Measurements from ENCODE around the gene CRHR2.
"Not testable (repeated sequence)": the region's sequence is repeated elsewhere in the genome, so short reads cannot be mapped to it uniquely, and the experiment has no call there.

Gene CRHR2

DNA sequence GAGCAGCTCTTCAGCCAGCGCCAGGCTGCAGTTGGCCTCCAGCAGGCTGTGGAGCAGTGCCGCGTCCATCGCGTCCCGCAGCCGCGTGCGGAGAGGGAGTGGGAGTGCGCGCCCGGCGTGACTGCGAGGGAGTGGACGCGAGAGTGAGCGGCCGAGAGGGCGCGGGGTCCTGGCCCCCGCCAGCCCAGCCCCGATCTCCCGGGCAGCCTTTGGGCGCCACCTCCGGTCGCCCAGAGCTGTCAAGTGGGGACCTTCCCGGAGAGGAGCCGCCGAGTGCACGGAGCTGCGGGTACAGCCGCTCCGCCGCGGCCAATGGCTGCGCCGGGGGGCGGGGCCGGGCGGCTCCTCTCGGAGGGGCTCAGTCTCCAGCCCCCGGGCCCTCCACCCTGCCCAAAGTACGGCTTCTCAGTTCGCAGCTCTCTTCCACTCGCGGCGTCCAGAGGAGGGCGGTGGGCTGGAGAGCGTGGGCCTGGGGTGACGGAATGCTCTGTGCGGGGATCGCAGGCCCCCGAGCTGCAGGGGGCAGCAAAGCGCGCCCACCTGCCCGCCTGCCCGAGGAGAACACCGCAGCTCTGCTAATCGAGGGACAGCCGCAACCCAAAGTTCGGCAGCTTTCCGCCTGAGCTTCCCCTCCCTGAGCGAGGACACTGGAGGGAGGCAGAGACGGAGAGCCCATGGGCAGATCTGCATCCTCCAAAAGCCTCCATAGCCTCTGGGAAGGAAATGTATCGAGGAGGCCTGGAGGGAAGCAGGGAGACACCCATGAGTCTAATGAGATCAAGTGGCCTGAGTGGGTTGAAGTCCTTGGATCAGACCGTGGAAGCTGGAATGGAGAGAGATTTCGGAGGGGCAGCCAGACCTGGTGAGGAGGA is at the start of gene CRHR2:
Gene CRHR2, minus strand, starts transcription at position 245 of the 872 bp plus-strand sequence. Its CDS starts 176 bp downstream, at position 69.
- peak; percentile 57 for DNase-seq

DNA sequence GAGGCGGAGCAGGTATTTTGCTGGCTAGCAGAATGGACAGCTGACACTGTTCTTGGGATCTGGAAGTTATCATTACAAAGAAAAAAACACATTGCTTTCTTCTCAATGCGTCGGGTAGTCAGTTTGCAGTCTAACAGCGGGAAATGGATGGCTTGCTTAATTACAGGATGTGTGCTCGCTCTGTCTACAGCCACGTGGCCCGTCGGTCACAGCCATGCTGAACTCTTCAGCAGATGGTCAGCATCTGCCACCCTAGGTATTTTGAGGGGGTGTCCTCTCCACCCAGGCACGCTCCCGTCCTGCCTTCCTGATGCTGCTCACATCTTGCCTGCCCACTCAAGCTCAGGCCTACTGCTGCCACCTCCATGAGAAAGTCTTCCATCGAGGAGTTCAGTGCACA is 49.3 kb upstream of the CRHR2 start:
- DNase-seq: no peak

DNA sequence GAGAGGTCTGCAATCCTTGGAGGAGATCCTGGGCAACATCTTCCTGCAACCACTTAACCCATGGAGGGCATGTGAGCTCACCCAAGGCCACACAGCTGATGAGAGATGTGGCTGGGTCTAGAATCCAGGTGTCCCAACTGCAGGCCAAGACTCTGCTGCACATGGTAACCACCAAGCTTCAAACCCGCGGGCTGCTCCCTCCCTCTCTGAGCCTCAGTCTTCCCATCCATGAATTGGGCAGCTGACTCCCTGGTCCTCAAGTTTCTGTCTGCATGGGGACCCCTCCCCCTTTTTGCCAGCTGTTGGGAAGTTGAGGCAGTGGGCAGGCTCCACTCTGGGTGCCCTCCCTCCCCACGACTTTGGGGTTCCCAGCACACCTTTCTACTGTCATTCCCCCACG is 48.7 kb upstream of the CRHR2 start:
- DNase-seq: no peak

DNA sequence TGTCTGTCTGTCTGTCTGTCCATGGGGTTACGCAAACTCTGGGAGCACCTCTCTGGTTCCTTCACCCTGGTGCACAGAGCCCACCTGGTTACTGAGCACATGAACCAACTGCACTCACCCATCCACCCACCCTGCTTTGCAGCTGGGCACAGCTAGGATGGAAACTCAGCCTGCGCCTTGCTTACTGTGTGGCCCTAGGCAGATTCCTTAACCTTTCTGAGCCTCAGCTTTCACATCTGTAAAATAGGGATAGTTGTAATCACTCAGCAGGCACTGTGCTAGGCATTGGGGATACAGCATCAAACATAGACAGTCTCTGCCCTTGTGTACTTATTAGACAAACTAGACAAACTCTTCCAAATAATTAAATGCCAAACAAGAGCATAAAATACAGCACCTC is 47.8 kb upstream of the CRHR2 start:
- DNase-seq: no peak

DNA sequence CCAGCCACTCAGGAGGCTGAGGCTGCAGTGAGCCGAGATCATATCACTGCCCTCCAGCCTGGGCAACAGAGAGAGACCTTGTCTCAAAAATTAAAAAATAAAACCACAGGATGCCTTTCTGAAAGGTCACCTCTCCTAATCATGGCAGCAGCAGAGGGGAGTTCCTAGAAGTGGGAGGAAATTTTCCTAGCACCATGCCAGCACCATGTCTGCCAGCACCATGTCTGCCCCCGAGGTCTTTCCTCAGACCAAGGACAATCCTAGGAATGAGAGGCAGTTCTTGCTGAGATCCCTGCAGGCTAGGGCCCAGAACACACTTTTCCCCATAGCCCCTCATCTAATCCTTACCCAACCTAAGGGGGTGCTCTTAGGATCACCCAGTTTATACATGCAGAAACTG is 47.4 kb upstream of the CRHR2 start:
- no peak for DNase-seq

DNA sequence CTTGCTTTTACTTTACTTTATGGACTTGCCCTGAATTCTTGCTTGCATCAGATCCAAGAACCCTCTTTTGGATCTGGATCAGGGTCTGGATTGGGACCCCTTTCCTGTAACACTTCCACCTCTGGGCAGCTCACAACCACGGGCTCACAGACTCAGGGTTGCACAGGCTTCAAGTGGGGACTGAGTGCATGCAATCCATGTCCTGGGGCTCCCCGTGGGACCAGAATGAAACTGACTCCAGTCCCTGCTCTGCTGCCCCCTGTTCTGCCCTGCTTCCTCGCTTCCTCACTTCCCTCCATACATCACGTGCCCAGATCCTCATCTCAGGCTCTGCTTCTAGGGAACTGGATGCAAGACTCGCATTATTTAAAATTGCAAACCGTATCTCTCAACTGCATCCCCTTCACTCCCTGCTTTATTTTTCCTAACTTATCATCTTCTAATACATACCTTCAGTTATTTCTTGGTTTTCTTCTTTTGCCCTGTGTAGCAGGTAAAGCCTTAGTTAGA is 46.4 kb upstream of the CRHR2 start:
- no peak for DNase-seq

DNA sequence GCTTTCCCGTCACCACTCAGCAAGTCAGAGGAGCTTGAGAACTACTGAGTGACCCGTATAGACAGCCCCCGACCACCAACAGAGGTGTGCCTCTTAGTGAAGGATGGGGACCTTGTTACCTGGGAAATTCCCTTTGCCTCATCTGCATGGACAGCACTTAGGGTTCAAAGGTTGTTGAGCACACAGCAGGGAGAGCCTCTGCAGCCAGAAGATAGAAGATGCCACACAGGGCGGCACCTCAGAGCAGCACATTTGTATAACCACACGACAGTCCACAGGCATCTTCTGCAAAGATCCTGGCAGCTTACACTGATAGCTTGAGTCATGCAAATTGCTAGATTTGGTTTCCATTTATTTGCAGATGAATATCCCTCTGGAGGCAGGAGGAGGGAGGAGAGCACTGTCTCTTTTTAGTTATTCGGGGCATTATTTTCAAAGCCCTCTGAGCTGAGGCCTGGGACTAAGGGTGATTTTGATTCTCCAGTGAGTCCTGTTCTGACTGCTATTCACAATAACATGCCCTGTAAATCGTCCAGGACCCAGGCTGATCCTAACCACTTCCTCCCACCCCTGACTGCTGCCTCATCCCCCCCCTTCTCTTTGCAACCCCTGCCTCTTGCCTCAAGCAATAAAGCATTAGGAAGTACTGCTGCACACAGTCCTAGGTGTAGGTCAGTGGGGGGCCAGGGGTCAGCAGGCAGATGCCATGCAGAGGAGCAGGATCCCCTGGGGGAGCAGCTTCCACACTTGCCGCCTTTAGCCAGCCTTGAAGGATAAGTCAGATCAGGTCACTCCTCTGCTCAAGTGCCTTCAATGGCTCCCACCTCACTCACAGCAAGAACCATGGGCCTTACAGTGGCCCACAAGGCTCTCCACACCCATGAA is 45.0 kb upstream of the CRHR2 start:
- DNase-seq: peak; percentile 35

DNA sequence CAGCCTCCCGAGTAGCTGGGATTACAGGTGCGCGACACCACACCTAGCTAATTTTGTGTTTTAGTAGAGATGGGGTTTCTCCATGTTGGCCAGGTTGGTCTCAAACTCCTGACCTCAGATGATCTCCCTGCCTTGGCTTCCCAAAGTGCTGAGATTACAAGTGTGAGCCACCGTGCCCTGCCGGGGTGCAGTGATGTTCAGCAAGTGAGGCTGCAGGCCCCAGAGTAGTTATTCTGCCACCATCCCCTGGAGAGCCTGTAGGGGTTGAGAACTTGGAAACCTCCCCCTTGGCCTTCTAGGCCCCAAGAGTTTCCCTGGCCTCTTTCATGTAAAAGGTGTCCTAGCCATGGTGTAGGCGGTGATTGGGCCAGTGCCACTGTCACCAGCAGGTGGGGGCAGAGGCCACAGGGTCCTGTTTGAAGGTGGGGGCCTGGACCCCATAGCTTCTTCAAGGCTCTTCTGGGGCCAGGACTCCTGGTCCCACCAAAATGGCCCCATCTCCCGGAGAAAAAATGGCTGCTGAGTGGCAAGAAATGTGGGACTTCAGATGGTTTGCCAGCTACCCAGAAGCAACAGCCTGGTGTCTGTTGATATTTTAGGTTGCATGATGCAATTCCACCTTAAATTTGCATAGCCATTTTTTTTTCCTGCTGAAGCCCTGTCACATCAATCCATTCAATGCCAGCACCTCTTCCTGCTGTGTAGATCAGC is 44.2 kb upstream of the CRHR2 start:
- peak; percentile 22 for DNase-seq

DNA sequence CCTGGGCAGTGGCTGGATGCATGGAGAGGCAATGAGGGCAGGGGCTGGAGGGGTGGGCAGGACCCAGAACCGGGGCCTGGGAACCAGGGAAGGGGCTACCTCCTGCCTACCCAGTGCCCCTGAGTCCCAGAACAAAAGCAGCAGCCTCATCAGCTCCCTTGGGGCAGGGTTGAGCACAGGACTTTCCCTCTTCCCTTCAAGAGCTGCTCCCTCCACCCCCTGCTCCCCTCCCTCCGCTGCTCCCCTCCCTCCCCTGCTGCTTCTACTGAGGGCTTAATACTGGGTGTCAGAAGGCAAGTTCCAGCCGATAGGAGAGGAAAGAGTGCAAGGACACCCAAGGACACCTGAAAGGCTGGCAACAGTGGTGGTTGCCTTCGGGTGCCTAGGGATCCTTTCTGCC is 41.5 kb upstream of the CRHR2 start:
- no peak for DNase-seq

DNA sequence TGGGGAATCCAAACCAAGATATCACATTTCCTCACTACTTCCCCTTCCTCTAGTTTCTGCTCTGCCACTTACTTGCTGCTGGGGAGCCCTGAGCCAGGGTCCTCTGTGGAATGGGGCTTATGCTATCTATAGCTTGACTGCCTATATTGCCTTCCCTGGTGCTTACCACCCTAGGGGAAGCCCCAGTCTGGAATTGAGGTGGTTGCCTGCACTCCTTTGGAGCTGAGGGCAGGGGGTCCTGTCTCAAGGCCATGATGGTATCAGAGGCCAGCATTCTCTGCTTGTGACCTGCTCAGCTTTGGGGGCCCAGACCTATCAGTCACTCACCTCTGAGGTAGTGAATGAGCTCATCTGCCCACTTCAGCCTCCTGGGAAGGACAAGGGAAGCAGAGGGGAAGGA is 40.4 kb upstream of the CRHR2 start:
- DNase-seq: no peak

DNA sequence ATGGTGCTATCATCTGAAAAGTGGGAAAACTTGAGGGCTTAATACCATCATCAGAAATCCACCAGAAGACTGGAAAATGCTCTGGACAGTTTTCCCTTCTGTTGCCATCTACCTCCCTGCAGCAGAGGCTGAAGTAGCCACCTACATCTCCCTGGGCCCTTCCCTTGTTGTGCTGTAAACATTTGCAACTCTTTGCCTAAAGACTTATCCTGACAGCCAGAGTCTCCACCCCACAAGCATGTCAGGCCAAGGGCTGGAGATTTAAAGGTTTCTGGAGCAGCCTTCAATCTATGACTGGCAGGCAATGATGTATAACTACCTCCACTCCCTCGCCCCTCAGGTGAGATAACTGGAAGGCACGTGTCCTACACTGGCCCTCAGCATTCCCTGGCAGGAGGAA is 39.9 kb upstream of the CRHR2 start:
- DNase-seq: no peak

DNA sequence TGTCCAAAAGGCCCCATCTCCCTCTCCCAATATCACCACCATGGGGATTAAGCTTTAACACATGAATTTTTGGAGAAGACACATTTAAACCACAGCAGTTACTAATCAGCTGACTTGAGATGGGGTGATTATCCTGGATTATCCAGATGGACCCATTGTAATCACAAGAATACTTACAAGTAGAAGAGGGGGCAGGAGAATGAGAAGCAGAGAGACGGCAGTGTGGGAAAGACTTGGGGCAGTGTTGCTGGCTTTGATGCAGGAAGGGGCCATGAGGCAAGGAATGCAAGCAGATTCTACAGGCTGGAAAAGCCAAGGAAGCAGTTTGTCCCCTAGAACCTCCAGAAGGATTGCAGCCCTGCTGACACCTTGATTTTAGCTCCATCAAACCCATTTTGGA is 39.0 kb upstream of the CRHR2 start:
- DNase-seq: no peak

DNA sequence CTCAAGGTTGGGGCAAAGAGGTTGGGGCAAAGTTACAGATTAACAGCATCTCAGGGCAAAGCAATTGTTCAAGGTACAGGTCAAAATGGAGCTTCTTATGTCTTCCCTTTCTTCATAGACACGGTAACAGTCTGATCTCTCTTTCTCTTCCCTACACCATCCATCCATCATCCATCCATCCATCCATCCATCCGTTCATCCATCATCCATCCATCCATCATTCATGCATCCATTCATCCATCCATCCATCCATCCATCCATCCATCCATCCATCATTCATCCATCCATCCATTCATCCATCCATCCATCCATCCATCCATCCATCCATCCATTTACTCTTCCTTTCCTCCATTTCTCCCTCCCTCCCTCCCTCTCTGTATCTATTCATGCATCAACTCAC is 37.2 kb upstream of the CRHR2 start:
- not testable (repeated sequence) for DNase-seq

DNA sequence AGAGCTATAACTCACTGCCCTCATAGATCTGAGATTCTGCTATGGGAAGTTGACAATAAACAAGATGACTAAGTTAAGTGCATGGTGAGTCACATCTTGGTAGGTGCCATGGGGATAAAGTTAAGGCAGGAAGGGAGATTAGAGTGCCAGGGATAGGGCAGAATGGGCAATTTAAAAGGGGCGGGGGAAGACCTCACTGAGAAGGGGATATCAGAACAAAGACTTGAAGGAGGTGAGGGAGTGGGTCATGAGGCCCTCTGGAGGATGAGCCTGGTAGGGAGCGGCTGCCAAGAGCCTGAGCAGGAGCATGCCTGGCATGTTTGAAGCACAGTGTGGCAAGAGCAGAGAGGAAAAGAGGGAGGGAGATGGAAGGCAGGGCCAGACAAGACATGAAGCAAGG is 34.9 kb upstream of the CRHR2 start:
- no peak for DNase-seq

DNA sequence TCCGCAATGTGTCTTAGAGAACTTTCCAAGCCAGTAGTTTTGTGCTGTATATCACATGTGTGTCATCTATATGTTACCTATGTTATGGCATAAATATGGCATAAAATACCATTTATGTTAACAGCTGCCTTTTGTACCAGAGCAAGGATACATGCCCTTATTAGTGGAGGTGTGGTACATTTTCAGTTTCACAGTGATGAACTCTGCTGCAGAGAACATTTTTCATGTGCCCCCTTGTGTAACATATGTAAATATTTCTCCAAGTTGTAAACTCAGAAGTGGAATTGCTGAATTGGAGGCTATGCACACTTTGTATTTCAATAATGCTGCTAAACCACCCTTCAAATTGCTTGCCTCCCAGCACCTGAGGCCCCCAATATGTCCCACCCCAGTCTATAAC is 31.9 kb upstream of the CRHR2 start:
- DNase-seq: no peak

DNA sequence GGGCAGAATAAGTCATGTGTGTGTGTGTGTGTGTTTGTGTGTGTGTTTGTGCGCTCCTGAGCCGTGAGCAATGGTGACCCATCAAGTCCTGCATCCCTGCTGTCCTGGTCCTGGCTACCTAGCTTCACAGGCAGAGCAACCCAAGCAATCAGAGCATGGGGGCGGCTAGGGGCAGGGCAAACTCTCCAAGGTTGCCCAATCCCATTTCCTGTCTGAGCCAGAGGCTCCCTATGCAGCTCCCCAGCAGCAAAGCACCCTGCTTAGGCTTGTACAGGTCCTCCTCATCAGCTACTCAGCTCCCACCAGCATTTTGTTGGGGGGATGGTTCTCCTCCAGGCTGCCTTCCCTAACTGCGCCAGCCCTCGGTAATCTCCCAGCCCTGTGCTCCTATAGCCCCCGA is 31.1 kb upstream of the CRHR2 start:
- DNase-seq: no peak

DNA sequence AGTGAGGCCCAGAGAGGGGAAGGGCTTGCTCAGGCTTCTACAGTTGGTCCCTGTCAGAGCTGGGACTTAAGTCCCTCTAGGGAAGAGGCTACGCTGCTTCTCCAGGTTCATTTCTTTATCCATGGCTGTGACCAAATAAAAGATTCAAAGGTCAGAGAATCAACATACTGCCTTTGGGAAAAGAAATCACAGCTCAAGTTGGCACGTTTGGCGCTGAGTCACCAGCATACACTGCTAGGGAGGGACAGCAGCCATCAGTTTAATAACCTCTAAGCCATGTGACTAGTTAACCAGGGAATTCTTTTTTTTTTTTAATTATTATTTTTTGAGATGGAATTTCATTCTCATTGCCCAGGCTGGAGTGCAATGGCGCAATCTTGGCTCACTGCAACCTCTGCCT is 28.4 kb upstream of the CRHR2 start:
- DNase-seq: no peak

DNA sequence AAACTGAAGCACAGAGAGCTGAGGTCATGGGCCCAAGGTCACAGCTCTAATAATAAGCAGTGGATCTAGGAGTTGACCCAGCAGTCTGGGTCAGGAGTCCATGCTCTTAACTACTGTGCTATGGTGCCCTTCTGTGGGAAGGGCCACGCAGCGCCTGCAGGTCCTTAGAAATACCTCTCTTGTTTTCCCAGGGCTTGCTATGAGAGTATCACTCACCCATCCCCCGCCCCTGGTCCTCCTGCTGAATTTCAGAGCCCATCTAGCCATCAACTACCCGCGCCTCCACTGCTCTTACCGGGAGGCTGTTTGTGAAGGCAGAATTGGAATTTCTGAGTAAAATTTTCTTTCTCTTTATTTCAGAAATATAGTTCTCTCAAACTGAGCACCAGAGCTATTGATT is 27.3 kb upstream of the CRHR2 start:
- no peak for DNase-seq

DNA sequence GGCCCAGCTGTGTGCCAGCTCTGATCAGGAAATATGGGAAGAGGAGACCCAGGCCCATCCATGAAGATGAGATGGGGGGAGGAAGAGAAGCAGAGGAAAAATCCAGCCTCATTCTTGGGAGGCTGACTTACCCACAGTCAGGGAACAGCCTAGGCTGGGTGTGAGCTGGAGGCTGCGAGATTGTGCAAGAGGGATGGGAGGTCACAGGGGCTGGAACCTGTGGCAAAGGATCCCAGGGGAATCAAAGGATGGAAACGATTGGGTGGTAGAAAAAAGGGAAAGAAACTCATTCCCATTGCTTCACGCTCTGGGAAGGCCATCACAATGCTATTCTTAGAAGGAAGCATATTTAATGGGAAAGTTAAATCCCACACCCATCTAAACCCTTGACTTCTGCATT is 26.7 kb upstream of the CRHR2 start:
- DNase-seq: no peak

DNA sequence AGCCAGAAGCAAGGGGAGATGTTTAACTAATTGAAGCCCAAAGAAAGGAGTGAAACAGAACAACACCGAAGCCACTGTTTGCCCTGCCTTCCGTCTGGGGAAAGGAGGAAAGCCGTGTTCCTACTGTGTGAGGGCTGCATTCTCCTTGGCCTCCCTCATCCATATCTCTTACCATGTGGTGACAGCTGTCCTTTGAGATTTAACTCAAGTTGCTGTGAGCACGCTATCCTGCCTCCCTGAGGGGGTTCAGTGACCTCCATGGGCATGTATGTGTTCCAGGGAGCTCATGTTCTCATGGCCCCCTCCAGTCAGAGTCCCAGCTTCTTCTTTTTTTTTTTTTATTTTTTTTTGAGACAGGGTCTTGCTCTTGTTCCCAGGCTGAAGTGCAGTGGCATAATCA is 26.2 kb upstream of the CRHR2 start:
- no peak for DNase-seq

DNA sequence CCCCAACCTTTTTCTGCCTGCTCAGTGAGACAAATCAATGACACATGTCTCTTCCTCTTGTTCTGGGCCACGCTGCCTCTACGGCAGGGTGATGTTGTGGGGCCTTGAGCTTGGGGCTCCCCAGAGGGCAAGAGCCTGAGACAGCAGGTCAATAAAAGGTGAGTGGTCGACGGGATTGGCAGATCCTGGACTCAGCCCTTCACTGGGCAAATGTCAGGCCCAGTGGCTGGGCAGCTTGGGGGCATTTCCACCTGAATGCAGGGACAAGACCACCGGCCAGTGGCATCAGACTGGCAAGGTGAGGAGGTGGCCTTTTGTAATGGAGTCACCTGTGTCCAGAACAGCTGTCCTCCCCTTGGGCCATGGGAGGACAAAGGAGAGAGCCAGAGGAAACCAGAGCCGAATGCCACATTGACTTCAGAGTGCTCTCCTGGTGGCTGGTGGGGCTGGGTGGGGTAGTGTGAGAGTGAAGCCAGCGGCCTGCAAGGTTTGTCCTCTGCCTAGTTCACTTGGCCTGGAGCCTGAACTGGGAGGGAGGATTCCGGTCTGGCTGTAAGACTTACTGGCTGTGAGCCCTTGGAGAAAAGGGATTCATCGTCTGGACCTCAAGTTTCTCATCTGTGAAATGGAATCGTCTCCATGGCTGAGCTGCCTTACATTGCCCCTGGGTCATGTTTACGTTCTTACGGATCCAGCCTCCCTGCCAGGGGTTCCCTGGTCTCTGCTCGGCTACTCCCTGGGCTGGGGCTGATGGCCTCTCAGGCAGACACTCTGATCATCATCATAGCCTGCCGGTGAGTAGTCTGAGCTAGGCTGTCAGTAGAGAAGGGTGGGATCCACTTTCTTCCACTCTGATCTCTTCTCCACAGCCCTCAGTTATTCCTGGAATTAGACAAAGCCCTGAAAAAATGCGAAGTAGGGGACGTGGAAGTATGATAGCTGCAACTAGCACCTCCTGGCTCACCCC is 25.4 kb upstream of the CRHR2 start:
- no peak for DNase-seq

DNA sequence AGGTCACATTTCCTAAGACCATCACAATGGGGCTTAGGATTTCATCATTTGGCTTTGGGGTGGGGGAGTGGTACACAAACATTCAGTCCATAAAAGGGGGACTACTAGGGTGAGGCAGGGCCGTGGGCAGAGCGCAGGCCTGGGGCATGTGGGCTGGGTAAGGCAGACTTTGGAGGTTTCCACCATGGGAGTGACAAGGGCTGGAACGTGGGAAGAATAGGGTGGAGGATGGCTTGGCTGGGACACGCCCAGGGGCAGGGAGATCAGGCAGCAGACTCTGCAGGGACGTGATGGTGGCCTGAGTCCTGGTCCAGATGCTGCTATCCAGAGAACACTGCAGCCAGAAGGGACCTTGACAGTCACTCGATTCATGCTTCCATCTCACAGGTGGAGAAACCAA is 24.7 kb upstream of the CRHR2 start:
- DNase-seq: no peak
